HG03575 (cell line): ENCODE measurements around the gene PRR15L.
"Not testable (repeated sequence)": the region's sequence is repeated elsewhere in the genome, so short reads cannot be mapped to it uniquely, and the experiment has no call there.

ENCODE experiments used
- ATAC-seq: cut with Tn5 transposase; IDR thresholded peaks from one replicate; pipeline ENCODE4 v1.9.1; 2021; ENCODE audit not compliant: unreplicated experiment, insufficient number of reproducible peaks, low FRiP score; ENCODE audit errors: extremely low read depth

PRR15L gene

GRCh38 chr17:47990962-47991731, 33.5 kb upstream of the PRR15L start:
- no peak for ATAC-seq

GRCh38 chr17:47989700-47990099, 32.0 kb upstream of the PRR15L start:
- ATAC-seq: no peak

- no peak for ATAC-seq
These were observed 31.5 kb upstream of the PRR15L start for GRCh38 chr17:47989159-47989558.

- ATAC-seq: not testable (repeated sequence)
These were observed 30.8 kb upstream of the PRR15L start for GRCh38 chr17:47988445-47988844.

GRCh38 chr17:47987240-47987835, 29.7 kb upstream of the PRR15L start:
- ATAC-seq: no peak

- ATAC-seq: no peak
These were observed 28.8 kb upstream of the PRR15L start for GRCh38 chr17:47986520-47986919.

- no peak for ATAC-seq
These were observed 26.0 kb upstream of the PRR15L start for GRCh38 chr17:47983492-47984223.

- ATAC-seq: no peak
These were observed 25.1 kb upstream of the PRR15L start for GRCh38 chr17:47982645-47983390.

- ATAC-seq: no peak
These were observed 24.5 kb upstream of the PRR15L start for GRCh38 chr17:47982091-47982617.

GRCh38 chr17:47981462-47981861, 23.8 kb upstream of the PRR15L start:
- ATAC-seq: no peak

- ATAC-seq: no peak
These were observed 22.9 kb upstream of the PRR15L start for GRCh38 chr17:47980541-47980940.

GRCh38 chr17:47978324-47978723, 20.6 kb upstream of the PRR15L start:
- no peak for ATAC-seq

GRCh38 chr17:47975823-47976205, 18.1 kb upstream of the PRR15L start:
- no peak for ATAC-seq

- no peak for ATAC-seq
These were observed 17.6 kb upstream of the PRR15L start for GRCh38 chr17:47975189-47975822.

GRCh38 chr17:47973541-47973940, 15.9 kb upstream of the PRR15L start:
- ATAC-seq: no peak

- peak; percentile 81 for ATAC-seq
These were observed 13.2 kb upstream of the PRR15L start, which contains the start of gene CDK5RAP3 for GRCh38 chr17:47970725-47971499. Gene CDK5RAP3, plus strand, starts transcription at chr17:47971113. Its CDS starts 34 bp downstream, at chr17:47971147.

- ATAC-seq: no peak
These were observed 12.4 kb upstream of the PRR15L start for GRCh38 chr17:47969930-47970724.
